Measurements from ENCODE around the gene EFHC2.

DNA sequence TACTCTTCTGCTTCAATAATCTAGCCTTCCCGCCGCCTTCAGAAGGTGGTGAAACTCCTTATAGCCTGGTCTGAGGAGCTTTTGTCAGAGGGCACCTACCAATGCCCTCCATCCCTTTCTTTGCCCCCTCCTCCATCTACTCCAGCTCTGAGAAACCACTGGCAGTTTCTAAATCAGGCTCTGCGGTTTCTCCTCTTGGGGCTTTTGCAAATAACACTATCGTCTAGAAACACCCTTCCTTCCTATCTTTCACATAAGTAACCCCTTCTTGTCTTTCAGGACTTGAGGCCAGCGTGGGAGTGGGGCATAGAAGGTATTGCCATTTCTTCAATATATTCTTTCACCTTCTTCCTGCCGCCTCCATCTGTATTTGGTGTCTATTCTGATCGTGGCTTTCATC, 1.2 kb upstream of the EFHC2 start:
- no peak for TF ChIP-seq TCF7L2 (IDR thresholded peaks at IDR 0.05; ENCODE audit: low read depth, low read length)
- TF ChIP-seq, protein P1, sequence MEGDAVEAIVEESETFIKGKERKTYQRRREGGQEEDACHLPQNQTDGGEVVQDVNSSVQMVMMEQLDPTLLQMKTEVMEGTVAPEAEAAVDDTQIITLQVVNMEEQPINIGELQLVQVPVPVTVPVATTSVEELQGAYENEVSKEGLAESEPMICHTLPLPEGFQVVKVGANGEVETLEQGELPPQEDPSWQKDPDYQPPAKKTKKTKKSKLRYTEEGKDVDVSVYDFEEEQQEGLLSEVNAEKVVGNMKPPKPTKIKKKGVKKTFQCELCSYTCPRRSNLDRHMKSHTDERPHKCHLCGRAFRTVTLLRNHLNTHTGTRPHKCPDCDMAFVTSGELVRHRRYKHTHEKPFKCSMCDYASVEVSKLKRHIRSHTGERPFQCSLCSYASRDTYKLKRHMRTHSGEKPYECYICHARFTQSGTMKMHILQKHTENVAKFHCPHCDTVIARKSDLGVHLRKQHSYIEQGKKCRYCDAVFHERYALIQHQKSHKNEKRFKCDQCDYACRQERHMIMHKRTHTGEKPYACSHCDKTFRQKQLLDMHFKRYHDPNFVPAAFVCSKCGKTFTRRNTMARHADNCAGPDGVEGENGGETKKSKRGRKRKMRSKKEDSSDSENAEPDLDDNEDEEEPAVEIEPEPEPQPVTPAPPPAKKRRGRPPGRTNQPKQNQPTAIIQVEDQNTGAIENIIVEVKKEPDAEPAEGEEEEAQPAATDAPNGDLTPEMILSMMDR (IDR thresholded peaks at IDR 0.05) = no peak
- TF ChIP-seq POLR2AphosphoS5 (IDR thresholded peaks at IDR 0.05; ENCODE audit: low read depth, low read length) = no peak
